Nephron (organoid): ENCODE results near the gene ZNF414.
"Not testable (repeated sequence)": the region's sequence is repeated elsewhere in the genome, so short reads cannot be mapped to it uniquely, and the experiment has no call there.

ENCODE experiments used
- H3K27ac Mint-ChIP-seq, 3 experiments: 2 replicates each; pipeline ENCODE4 v1.8.0; 2020; ENCODE audit warnings: mixed read lengths in 3 of 3, mild to moderate bottlenecking in 2 of 3, moderate library complexity in 1 of 3
- H3K27me3 Mint-ChIP-seq: 2 replicates; pipeline ENCODE4 v1.8.0; 2021; ENCODE audit warnings: low read depth, mild to moderate bottlenecking, moderate library complexity, mixed read lengths
- H3K36me3 Mint-ChIP-seq: 2 replicates; pipeline ENCODE4 v1.8.0; 2020; ENCODE audit warnings: low read depth, mixed read lengths
- H3K4me1 Mint-ChIP-seq: 2 replicates; pipeline ENCODE4 v1.8.0; 2020; ENCODE audit warnings: mixed read lengths
- H3K4me3 Mint-ChIP-seq, 3 experiments: 2 replicates each; pipeline ENCODE4 v1.8.0; 2020; ENCODE audit warnings: mild to moderate bottlenecking in 3 of 3, mixed read lengths in 3 of 3, moderate library complexity in 2 of 3
- H3K9me3 Mint-ChIP-seq: 2 replicates; pipeline ENCODE4 v1.8.0; 2020; ENCODE audit warnings: mixed read lengths
- TF ChIP-seq, protein P1 (sequence below), 3 experiments: fragments of 200-600 bp; sonication (generic); IDR thresholded peaks; one replicate each; pipeline ENCODE4 v1.5.0; 2021; ENCODE audit warnings: antibody characterized with exemption in 3 of 3; ENCODE audit not compliant: unreplicated experiment in 3 of 3

The ZNF414 gene

DNA sequence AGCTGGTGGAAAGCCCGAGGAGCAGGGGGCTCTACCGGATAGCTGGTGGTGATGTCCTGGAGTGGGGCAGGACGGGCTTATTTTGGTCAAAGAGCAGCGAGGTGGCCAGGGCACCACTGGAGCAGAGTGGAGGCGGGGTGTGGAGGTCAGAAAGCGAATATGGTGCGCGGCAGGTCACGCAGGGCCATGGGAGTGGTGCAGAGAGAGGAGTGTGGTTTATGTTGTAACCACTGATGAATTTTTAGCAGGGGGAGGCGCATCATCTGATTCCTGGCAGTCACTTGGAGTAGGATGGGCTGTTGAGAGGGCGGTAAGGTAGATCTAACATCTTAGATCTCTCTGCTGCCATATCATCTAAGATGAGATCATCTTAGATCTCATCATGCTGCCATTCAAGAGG lies 1.4 kb upstream of the ZNF414 start:
- Mint-ChIP-seq H3K4me1 (peaks cover 10% of the 10 kb centered on the region), H3K27me3 (peaks cover 5% of the 10 kb centered on the region), H3K4me3 (peak overlapping the region; percentile 76 to 97 (median 95)), H3K9me3 (no peaks in the 10 kb centered on the region), H3K36me3 (peaks cover 4% of the 10 kb centered on the region), H3K27ac (peak overlapping the region; percentile 38 to 88 (median 62))
- TF ChIP-seq, protein P1, sequence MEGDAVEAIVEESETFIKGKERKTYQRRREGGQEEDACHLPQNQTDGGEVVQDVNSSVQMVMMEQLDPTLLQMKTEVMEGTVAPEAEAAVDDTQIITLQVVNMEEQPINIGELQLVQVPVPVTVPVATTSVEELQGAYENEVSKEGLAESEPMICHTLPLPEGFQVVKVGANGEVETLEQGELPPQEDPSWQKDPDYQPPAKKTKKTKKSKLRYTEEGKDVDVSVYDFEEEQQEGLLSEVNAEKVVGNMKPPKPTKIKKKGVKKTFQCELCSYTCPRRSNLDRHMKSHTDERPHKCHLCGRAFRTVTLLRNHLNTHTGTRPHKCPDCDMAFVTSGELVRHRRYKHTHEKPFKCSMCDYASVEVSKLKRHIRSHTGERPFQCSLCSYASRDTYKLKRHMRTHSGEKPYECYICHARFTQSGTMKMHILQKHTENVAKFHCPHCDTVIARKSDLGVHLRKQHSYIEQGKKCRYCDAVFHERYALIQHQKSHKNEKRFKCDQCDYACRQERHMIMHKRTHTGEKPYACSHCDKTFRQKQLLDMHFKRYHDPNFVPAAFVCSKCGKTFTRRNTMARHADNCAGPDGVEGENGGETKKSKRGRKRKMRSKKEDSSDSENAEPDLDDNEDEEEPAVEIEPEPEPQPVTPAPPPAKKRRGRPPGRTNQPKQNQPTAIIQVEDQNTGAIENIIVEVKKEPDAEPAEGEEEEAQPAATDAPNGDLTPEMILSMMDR (IDR thresholded peaks at IDR 0.05; ENCODE audit: unreplicated experiment in 3 of 3) = no peak

DNA sequence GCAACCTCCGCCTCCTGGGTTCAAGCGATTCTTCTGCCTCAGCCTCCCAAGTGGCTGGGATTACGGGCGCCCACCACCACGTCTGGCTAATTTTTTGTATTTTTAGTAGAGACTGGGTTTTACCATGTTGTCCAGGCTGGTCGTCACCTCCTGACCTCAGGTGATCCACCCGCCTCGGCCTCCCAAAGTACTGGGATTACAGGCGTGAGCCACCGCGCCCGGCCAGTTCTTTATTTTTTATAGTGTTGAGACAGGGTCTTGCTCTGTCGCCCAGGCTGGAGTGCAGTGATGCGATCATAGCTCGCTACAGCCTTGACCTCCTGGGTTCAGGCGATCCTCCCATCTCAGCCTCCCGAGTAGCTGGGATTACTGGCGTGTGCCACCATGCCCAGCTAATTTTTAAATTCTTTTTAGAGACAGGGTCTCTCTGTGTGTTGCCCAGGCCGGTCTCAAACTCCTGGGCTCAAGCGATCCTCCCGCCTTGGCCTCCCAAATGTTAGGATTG lies 590 bp upstream of the ZNF414 start:
- H3K4me3 Mint-ChIP-seq = peak overlapping the region; percentile 92 to 97 (median 95)
- H3K27ac Mint-ChIP-seq = peak overlapping the region; percentile 97 to 99 (median 99)
- not testable (repeated sequence) for H3K9me3 Mint-ChIP-seq, H3K27me3 Mint-ChIP-seq, H3K4me1 Mint-ChIP-seq, H3K36me3 Mint-ChIP-seq

DNA sequence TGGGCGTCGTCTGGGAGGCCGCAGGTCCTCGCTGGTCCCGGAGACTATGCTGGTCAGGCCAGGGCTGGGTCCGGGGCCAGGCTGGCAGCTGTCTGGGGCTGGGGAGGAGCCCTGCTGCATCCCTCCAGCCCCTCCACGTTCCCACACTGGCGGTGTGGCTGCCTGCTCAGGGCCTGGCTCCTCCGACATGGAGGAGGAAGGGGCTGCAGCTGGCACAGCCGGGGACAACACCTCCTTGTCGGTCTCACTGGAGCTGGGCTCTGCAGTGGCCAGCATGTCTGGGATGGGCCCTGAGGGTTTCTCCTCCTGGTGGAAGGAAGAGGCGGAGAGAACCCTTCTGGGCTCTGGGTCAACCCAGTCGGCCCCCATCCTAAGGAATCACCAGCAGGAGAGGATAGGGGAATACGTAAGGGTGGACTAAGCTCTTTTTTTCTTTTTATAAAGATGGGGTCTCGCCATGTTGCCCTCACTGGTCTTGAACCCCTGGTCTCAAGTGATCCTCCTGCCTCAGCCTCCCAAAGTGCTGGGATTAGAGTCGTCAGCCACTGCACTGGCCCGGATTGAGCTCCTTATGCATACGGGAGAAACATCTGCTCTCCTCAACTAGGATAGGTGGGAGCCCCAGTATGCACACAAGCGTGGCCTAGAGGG lies 806 bp downstream of the ZNF414 start:
- Mint-ChIP-seq H3K4me1 (peaks cover 10% of the 10 kb centered on the region), H3K27ac (peak overlapping the region; percentile 97 to 99 (median 99)), H3K4me3 (peak overlapping the region; percentile 92 to 97 (median 95)), H3K36me3 (peaks cover 4% of the 10 kb centered on the region), H3K27me3 (peaks cover 5% of the 10 kb centered on the region), H3K9me3 (no peaks in the 10 kb centered on the region)
- TF ChIP-seq, protein P1 (IDR thresholded peaks at IDR 0.05; ENCODE audit: unreplicated experiment in 3 of 3) = no peak

DNA sequence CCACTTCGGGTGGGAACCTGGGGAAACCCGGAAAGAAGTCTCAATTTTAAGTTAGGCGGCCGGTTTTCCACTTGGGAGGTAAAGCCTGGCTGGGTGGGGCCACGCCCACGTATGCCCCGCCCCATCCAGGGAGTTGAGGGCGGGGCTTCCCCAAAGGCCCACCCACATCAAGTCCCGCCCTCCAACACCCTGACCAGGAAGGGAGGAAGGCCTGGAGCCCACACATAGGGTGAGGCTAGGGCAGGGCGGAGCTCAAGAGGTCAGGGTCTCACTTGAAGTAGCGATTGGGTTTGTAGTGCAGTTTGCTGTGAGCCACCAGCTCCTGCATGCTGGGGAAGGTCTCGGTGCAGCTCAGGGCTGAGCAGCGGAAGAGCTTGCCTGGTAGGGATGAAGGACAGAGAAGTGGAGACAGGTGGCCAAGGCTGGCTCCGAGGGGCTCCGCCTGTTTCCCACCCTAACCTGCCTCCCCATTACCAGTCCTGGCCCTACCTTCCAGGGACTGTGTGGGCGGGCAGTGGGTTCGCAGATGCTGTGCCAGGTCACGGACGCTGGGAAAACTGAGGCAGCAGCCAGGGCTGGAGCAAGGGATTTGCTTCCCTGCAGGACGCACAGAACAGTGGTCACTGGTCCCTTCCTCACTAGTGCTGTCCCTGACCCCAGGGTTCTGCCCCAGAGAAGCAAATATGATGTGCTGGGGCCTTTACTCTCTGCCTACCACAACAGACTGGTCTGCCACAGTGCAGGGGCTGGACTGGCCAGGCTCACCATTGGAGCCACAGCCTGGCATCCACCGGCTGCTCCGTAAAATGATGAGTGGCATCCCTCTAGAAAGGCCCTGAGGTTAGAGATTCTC lies 1.6 kb downstream of the ZNF414 start:
- peaks cover 5% of the 10 kb centered on the region for H3K27me3 Mint-ChIP-seq
- H3K9me3 Mint-ChIP-seq = no peaks in the 10 kb centered on the region
- peaks cover 4% of the 10 kb centered on the region for H3K36me3 Mint-ChIP-seq
- TF ChIP-seq, protein P1 (IDR thresholded peaks at IDR 0.05; ENCODE audit: unreplicated experiment in 3 of 3) = no peak
- peak overlapping the region; percentile 69 to 77 (median 77) for H3K4me3 Mint-ChIP-seq
- H3K4me1 Mint-ChIP-seq = peaks cover 10% of the 10 kb centered on the region
- H3K27ac Mint-ChIP-seq = peak overlapping the region in 2 of 3 experiments; percentile 70 to 81

DNA sequence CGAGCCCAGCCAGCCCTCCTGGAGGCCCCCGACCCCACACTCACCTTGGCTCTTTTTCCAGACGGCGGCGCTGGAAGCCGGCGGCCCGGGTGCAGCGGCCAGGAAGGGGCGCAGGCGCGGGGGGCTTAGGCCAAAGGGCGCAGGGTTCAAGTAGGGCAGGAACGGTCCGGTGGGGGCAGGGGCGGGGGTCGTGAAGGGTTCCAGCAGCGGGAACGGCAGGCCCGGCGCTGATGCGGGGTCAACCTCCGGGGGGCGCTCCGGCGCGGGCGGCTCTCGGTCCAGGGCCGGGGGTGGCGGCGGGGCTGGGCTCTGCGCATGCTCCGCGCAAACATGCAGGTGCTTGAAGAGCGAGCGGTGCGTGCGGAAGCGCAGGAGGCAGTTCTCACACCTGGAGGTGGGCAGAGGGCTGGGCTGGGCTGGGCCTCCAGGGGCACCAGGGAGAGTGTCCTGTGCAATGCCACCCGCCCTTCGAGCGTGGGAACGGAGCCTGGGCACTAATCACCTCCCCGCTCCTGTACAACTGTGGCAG lies 2.3 kb downstream of the ZNF414 start:
- H3K9me3 Mint-ChIP-seq = no peaks in the 10 kb centered on the region
- H3K4me1 Mint-ChIP-seq = peaks cover 10% of the 10 kb centered on the region
- TF ChIP-seq, protein P1 (IDR thresholded peaks at IDR 0.05; ENCODE audit: unreplicated experiment in 3 of 3) = no peak
- peaks cover 5% of the 10 kb centered on the region for H3K27me3 Mint-ChIP-seq
- peaks cover 4% of the 10 kb centered on the region for H3K36me3 Mint-ChIP-seq
- no peak overlapping the region for H3K4me3 Mint-ChIP-seq
- no peak overlapping the region for H3K27ac Mint-ChIP-seq

DNA sequence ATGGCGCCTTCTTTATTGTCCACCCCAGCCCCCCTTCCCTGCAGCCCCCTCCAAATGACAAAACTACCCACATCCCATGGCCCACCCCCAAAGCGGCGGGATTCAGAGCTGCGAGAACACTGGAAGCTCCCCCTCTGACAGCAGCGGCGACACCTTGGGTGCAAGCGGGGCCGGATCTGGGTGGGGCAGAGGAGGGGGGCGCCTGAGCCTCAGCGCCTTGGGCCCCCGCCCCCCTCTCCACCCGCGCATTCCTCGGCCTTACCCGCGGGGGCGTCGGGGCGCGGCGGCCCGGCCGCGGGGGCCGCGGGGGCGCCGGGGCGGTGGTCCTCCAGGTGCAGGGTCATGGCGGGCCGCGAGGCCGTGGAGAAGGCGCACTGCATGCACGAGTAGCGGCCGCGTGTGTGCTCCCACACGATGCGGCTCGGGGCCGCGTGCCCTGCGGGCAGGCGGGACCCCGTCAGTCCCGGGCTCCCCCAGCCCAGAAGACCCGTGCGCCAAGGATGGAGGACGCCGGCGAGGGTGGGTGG lies 3.3 kb downstream of the ZNF414 start:
- no peaks in the 10 kb centered on the region for H3K9me3 Mint-ChIP-seq
- H3K36me3 Mint-ChIP-seq = peaks cover 4% of the 10 kb centered on the region
- peaks cover 14% of the 10 kb centered on the region for H3K4me1 Mint-ChIP-seq
- H3K27ac Mint-ChIP-seq = no peak overlapping the region
- TF ChIP-seq, protein P1 (IDR thresholded peaks at IDR 0.05; ENCODE audit: unreplicated experiment in 3 of 3) = no peak
- no peak overlapping the region for H3K4me3 Mint-ChIP-seq
- H3K27me3 Mint-ChIP-seq = peaks cover 8% of the 10 kb centered on the region
